ENCODE results near the gene PLCB4.

DNA sequence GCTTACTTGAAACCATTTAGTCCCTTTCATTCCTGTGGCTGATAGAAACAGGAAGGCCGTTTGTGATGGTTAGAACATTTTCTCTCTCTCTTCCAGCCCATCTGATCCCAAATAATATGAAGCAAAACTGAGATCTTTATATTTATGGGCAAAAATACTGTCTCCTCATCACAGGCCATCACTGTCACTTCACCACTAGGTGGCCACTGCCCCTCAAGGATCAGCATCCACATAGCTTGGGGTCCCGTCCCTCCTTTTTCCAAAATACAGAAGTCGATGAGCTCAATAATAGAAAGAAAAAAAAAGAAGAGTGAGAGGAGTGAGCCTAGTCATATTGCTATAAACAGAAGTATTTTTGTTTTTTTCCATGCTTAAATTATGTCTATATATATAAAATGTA, 399.1 kb downstream of the PLCB4 start:
- peak; percentile 43 for TF ChIP-seq CTCF (IDR thresholded peaks at IDR 0.05; ENCODE audit: insufficient read depth, low read length, poor library complexity, severe bottlenecking)
- no peak for TF ChIP-seq EZH2phosphoT487 (conservative IDR thresholded peaks at IDR 0.05; ENCODE audit: low read length)

Data from SU-DHL-6 (cell line).